BE2C (cell line): Measurements from ENCODE around the gene ABI3BP.
"Not testable (repeated sequence)": the region's sequence is repeated elsewhere in the genome, so short reads cannot be mapped to it uniquely, and the experiment has no call there.

ENCODE experiments used
- DNase-seq: peaks from one replicate; pipeline ENCODE4 v3.0.0-alpha.2; 2020
- H3K27me3 ChIP-seq: fragments of 250-450 bp; sonication (Bioruptor Pico); 2 replicates; pipeline ENCODE4 v1.5.1; 2020; ENCODE audit warnings: mild to moderate bottlenecking
- H3K36me3 ChIP-seq: fragments of 250-450 bp; sonication (Bioruptor Pico); 2 replicates; pipeline ENCODE4 v1.5.1; 2020; ENCODE audit warnings: mild to moderate bottlenecking
- H3K4me1 ChIP-seq: fragments of 250-450 bp; sonication (Bioruptor Pico); 2 replicates; pipeline ENCODE4 v1.5.1; 2020
- H3K4me3 ChIP-seq: 2 replicates; pipeline ENCODE4 v1.5.1; 2011; ENCODE audit warnings: low read depth, low read length
- H3K9me3 ChIP-seq: fragments of 250-450 bp; sonication (Bioruptor Pico); 2 replicates; pipeline ENCODE4 v1.5.1; 2020
- CTCF ChIP-seq: IDR thresholded peaks from 2 replicates; pipeline ENCODE4 v1.5.1; 2012; ENCODE audit warnings: mild to moderate bottlenecking, low read depth, low read length

ABI3BP gene

GRCh38 chr3:100957261-100957986 lies 35.8 kb downstream of the ABI3BP start:
- no peak for DNase-seq
- Histone ChIP-seq H3K4me3 (no peak overlapping the region), H3K9me3 (no peaks in the 10 kb centered on the region; the same call in 1 of the 2 replicates), H3K36me3 (no peaks in the 10 kb centered on the region), H3K27me3 (no peaks in the 10 kb centered on the region), H3K4me1 (no peaks in the 10 kb centered on the region; the same call in 1 of the 2 replicates)
- no peak for TF ChIP-seq CTCF

GRCh38 chr3:100956276-100956675 lies 36.9 kb downstream of the ABI3BP start:
- Histone ChIP-seq H3K4me1 (no peaks in the 10 kb centered on the region; the same call in 1 of the 2 replicates), H3K36me3 (no peaks in the 10 kb centered on the region), H3K27me3 (no peaks in the 10 kb centered on the region), H3K4me3 (no peak overlapping the region), H3K9me3 (no peaks in the 10 kb centered on the region; the same call in 1 of the 2 replicates)
- no peak for TF ChIP-seq CTCF
- no peak for DNase-seq

- DNase-seq = no peak
- TF ChIP-seq CTCF = no peak
- Histone ChIP-seq H3K4me3 (no peak overlapping the region), H3K36me3 (no peaks in the 10 kb centered on the region), H3K4me1 (no peaks in the 10 kb centered on the region; the same call in 1 of the 2 replicates), H3K27me3 (no peaks in the 10 kb centered on the region), H3K9me3 (no peaks in the 10 kb centered on the region; the same call in 1 of the 2 replicates)
Observed at GRCh38 chr3:100954990-100955389, 38.2 kb downstream of the ABI3BP start.

GRCh38 chr3:100954199-100954935 lies 38.9 kb downstream of the ABI3BP start:
- no peaks in the 10 kb centered on the region; the same call in 1 of the 2 replicates for H3K4me1 ChIP-seq
- no peaks in the 10 kb centered on the region; the same call in 1 of the 2 replicates for H3K9me3 ChIP-seq
- no peaks in the 10 kb centered on the region for H3K36me3 ChIP-seq
- no peak for DNase-seq
- TF ChIP-seq CTCF = no peak
- no peaks in the 10 kb centered on the region for H3K27me3 ChIP-seq
- H3K4me3 ChIP-seq = no peak overlapping the region

- TF ChIP-seq CTCF = peak; percentile 33
- H3K27me3 ChIP-seq = no peaks in the 10 kb centered on the region
- H3K36me3 ChIP-seq = no peaks in the 10 kb centered on the region
- DNase-seq = no peak
- no peaks in the 10 kb centered on the region for H3K9me3 ChIP-seq
- no peaks in the 10 kb centered on the region; the same call in 1 of the 2 replicates for H3K4me1 ChIP-seq
- H3K4me3 ChIP-seq = no peak overlapping the region
Observed at GRCh38 chr3:100953103-100953502, 40.1 kb downstream of the ABI3BP start.

- Histone ChIP-seq H3K27me3 (no peaks in the 10 kb centered on the region), H3K4me3 (no peak overlapping the region), H3K4me1 (no peaks in the 10 kb centered on the region), H3K36me3 (no peaks in the 10 kb centered on the region), H3K9me3 (no peaks in the 10 kb centered on the region)
- no peak for DNase-seq
- no peak for TF ChIP-seq CTCF
Observed at GRCh38 chr3:100947119-100947518, 46.1 kb downstream of the ABI3BP start.

- not testable (repeated sequence) for H3K4me3 ChIP-seq, H3K27me3 ChIP-seq, H3K36me3 ChIP-seq, DNase-seq, H3K4me1 ChIP-seq, H3K9me3 ChIP-seq
Observed at GRCh38 chr3:100946096-100946495, 47.1 kb downstream of the ABI3BP start.
